Fibroblast of mammary gland (primary cell): ENCODE results near the gene TCF7L2.
A peak's percentile ranks its signal among the peaks of the same experiment; 100 is the strongest.

Experiments
- DNase-seq: peaks from one replicate; pipeline ENCODE4 v3.0.0-alpha.2; 2010; ENCODE audit warnings: low read depth
- H3K4me3 ChIP-seq: 2 replicates; pipeline ENCODE4 v1.5.1; 2011; ENCODE audit warnings: low read depth, mild to moderate bottlenecking, low read length, moderate library complexity; ENCODE audit not compliant: control insufficient read depth
- TF ChIP-seq, protein P1 (sequence below): conservative IDR thresholded peaks from 2 replicates; pipeline ENCODE4 v1.5.1; 2011; ENCODE audit warnings: low read depth, low read length, inconsistent platforms; ENCODE audit not compliant: control insufficient read depth, insufficient read depth

TCF7L2 gene

DNA sequence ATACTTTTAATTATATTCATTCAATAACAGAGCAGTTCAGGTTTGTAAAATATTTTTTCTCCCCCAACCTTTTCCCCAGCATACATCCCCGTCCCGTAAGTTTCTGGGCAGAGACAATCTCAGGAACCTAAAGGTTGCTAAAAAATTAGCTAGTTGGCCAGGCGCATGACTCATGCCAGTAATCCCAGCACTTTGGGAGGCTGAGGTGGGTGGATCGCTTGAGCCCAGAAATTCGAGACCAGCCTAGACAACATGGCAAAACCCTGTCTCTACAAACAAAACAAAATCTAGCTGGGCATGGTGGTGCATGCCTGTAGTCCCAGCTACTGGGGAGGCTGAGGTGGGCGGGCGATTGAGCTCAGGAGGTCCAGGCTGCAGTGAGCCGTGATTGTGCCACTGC, 40.2 kb downstream of the TCF7L2 start:
- H3K4me3 ChIP-seq: no peak overlapping the region
- DNase-seq: peak; percentile 32
- TF ChIP-seq, protein P1, sequence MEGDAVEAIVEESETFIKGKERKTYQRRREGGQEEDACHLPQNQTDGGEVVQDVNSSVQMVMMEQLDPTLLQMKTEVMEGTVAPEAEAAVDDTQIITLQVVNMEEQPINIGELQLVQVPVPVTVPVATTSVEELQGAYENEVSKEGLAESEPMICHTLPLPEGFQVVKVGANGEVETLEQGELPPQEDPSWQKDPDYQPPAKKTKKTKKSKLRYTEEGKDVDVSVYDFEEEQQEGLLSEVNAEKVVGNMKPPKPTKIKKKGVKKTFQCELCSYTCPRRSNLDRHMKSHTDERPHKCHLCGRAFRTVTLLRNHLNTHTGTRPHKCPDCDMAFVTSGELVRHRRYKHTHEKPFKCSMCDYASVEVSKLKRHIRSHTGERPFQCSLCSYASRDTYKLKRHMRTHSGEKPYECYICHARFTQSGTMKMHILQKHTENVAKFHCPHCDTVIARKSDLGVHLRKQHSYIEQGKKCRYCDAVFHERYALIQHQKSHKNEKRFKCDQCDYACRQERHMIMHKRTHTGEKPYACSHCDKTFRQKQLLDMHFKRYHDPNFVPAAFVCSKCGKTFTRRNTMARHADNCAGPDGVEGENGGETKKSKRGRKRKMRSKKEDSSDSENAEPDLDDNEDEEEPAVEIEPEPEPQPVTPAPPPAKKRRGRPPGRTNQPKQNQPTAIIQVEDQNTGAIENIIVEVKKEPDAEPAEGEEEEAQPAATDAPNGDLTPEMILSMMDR: no peak

DNA sequence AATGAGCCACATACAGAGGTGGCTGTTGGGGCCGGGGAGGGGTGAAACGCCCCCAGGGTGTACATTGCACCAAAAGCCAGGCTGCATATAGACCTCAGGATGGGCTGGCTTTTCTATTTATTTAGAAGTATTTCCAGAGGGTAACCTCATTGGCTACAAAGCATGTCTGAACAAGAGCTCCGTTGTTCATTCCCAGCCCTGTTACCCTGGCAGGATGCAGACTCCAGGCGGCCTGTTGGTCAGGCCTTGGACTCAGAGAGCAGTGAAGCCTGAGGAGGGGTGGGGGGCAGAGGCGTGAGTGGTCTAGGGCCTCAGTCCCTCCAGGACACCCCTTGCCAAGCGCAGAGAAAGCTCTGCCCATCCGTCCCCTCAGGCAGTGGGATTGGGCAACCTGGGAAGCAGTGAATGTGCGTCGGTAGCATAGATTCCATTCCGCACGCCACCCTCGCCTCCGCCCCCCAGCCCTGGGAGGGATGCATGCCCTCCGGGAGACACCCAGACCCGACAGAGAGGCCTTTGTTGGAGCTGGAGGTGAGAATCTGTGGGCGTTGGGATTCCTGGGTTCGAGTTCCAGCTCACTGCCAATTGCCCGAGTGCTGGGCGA, 41.9 kb downstream of the TCF7L2 start:
- TF ChIP-seq, protein P1: no peak
- H3K4me3 ChIP-seq: no peak overlapping the region
- no peak for DNase-seq

DNA sequence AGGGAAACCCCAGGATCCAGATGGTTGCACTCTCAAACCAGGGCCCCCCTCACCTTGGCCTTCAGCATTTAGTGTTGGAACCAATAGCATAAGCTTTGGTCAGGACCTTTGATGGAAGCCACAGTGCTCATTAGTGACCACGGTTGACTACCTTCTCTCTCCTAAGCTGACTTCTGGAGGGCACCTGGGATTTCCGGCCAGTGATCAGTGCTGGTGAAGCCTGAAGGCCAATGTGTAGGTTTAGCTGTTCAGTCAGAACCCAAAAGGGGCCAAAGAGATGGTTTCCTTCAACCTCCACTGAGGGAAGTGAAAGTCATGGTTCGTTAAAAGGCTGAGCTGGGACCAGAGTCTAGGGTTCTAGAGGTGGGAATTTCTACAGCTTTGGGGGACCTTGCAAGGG, 46.4 kb downstream of the TCF7L2 start:
- TF ChIP-seq, protein P1: no peak
- H3K4me3 ChIP-seq: no peak overlapping the region
- no peak for DNase-seq

DNA sequence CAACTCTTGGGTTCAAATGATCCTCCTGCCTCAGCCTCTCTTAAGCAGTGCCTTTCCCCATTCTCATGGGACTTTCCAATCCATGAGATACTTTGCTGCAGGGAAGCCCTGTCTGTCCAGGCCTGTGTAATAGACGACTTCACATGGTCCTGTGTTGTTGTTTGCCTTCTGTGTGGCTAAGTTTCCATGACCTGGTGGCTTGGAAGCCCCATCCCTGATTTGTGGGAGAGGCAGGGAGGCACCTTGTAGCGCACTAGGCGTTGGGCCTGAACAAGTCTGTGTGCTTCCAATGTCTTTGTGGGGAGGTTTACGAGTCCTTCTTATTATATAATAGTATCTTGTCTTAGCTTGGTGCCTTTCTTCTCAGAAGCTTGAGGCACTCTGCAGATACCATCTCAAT, 49.1 kb downstream of the TCF7L2 start:
- TF ChIP-seq, protein P1: no peak
- DNase-seq: no peak
- H3K4me3 ChIP-seq: no peak overlapping the region

DNA sequence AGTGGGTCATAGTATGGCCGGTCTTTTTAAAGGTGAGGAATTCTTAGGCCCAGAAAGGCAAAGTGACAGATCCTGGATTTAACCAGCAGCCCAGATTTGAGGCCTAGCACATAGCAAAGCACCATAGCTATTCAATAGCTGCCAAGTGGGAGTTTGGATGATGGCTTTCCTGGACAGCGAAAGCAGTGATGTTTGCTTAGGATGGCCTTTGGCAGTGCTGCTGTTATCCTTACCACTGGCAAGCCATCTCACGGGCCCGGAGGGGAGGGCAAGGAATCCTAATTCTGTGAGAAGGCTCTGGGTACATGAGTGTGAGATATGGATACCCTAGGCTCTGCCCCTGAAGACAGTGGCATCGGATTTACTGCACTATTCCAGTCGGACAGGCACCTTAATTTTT, 50.4 kb downstream of the TCF7L2 start:
- DNase-seq: no peak
- H3K4me3 ChIP-seq: no peak overlapping the region
- TF ChIP-seq, protein P1: no peak

DNA sequence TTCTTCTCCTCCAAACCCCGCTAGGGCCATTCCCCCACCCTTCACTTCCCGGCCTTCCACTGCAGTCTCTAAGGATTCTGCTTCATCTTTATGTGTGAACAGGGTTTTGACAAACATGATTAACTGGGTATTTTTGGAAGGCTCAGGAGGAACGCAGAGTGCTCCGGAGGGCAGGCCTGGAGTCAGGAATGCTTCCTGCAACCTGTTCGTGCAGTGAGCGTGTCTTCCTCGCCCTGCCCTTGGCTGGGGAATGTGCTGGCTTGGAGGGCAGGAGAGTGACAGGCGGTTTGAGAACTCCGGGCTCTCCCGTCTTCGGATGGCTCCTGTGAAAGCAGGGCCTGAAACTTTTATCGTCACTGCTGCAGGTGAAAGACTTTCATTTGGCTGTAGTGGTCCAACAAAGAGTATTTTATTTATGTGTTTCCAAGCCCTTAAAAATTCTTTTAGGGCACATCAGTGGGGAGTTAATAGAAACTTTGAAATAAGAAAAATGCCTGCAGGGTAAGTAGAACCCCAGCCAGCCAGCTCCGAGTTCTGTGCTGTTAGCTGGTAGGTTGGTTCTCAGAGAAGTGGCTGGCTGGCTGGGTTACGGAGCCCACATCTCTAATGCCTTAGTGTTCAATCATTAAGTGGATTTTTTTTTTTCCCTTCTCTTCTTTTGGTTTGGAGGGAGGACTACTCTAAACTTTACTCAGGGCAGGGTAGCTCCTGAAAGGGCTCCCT, 51.0 kb downstream of the TCF7L2 start:
- no peak for DNase-seq
- no peak overlapping the region for H3K4me3 ChIP-seq
- TF ChIP-seq, protein P1: peak; percentile 21
